OCI-LY1 (cell line): Measurements from ENCODE around the gene SNRNP35.

Experiments
- H2AFZ ChIP-seq: fragments of 200-600 bp; sonication (generic), shearing (Covaris generic); 2 replicates; pipeline ENCODE4 v1.6.0; 2014; ENCODE audit warnings: antibody characterized with exemption, mild to moderate bottlenecking, low read length
- H3F3A ChIP-seq: fragments of 200-600 bp; sonication (generic), shearing (Covaris generic); 2 replicates; pipeline ENCODE4 v1.6.0; 2014; ENCODE audit warnings: mild to moderate bottlenecking, antibody characterized with exemption, low read length, moderate library complexity; ENCODE audit not compliant: insufficient read depth
- H3K27ac ChIP-seq: fragments of 200-600 bp; sonication (generic); 2 replicates; pipeline ENCODE4 v1.5.1; 2014; ENCODE audit warnings: low read length, mixed run types, mild to moderate bottlenecking, low read depth; ENCODE audit not compliant: poor library complexity, severe bottlenecking
- H3K27me3 ChIP-seq: fragments of 200-600 bp; sonication (generic); 2 replicates; pipeline ENCODE4 v1.6.0; 2014; ENCODE audit warnings: antibody characterized with exemption, mild to moderate bottlenecking, low read length, moderate library complexity; ENCODE audit not compliant: insufficient read depth
- H3K36me3 ChIP-seq: fragments of 200-600 bp; sonication (generic); 2 replicates; pipeline ENCODE4 v1.6.1; 2014; ENCODE audit warnings: mild to moderate bottlenecking, antibody characterized with exemption, low read length, moderate library complexity, mixed read lengths; ENCODE audit not compliant: insufficient read depth
- H3K4me1 ChIP-seq: fragments of 200-600 bp; sonication (generic); 2 replicates; pipeline ENCODE4 v1.5.1; 2014; ENCODE audit warnings: mild to moderate bottlenecking, low read length, moderate library complexity; ENCODE audit not compliant: insufficient read depth, severe bottlenecking
- H3K4me2 ChIP-seq: fragments of 200-600 bp; sonication (generic), shearing (Covaris generic); 2 replicates; pipeline ENCODE4 v1.6.1; 2014; ENCODE audit warnings: low read length
- H3K4me3 ChIP-seq: fragments of 200-600 bp; sonication (generic); 2 replicates; pipeline ENCODE4 v1.5.1; 2014; ENCODE audit warnings: low read length, low read depth, mild to moderate bottlenecking, mixed read lengths; ENCODE audit not compliant: poor library complexity, severe bottlenecking
- H3K79me2 ChIP-seq: fragments of 200-600 bp; shearing (Covaris generic); 2 replicates; pipeline ENCODE4 v1.6.1; 2016; ENCODE audit warnings: mixed run types, low read length, mixed read lengths; ENCODE audit not compliant: insufficient read depth
- H3K9ac ChIP-seq: fragments of 200-600 bp; sonication (generic), shearing (Covaris generic); 2 replicates; pipeline ENCODE4 v1.6.1; 2014; ENCODE audit warnings: mild to moderate bottlenecking, low read length, mixed read lengths
- H3K9me2 ChIP-seq: fragments of 200-600 bp; sonication (generic), shearing (Covaris generic); 2 replicates; pipeline ENCODE4 v1.6.1; 2014; ENCODE audit warnings: low read depth, mild to moderate bottlenecking, low read length, mixed read lengths
- H3K9me3 ChIP-seq: fragments of 200-600 bp; shearing (Covaris generic); 2 replicates; pipeline ENCODE4 v1.6.1; 2014; ENCODE audit warnings: low read length, mixed read lengths
- H4K20me1 ChIP-seq: fragments of 200-600 bp; sonication (generic), shearing (Covaris generic); 2 replicates; pipeline ENCODE4 v1.6.0; 2016; ENCODE audit warnings: mild to moderate bottlenecking, low read length; ENCODE audit not compliant: insufficient read depth
- EZH2 ChIP-seq: fragments of 200-600 bp; sonication (generic), shearing (Covaris generic); IDR thresholded peaks from 2 replicates; pipeline ENCODE4 v1.8.0; 2017; ENCODE audit warnings: borderline replicate concordance, mixed run types, mild to moderate bottlenecking, antibody characterized with exemption, low read length, moderate library complexity, mixed read lengths
- TF ChIP-seq, protein P1 (sequence below): fragments of 200-600 bp; sonication (generic), shearing (Covaris generic); IDR thresholded peaks from 2 replicates; pipeline ENCODE4 v1.5.1; 2017; ENCODE audit warnings: mild to moderate bottlenecking, antibody characterized with exemption, low read length, moderate library complexity, mixed read lengths

The SNRNP35 gene

DNA sequence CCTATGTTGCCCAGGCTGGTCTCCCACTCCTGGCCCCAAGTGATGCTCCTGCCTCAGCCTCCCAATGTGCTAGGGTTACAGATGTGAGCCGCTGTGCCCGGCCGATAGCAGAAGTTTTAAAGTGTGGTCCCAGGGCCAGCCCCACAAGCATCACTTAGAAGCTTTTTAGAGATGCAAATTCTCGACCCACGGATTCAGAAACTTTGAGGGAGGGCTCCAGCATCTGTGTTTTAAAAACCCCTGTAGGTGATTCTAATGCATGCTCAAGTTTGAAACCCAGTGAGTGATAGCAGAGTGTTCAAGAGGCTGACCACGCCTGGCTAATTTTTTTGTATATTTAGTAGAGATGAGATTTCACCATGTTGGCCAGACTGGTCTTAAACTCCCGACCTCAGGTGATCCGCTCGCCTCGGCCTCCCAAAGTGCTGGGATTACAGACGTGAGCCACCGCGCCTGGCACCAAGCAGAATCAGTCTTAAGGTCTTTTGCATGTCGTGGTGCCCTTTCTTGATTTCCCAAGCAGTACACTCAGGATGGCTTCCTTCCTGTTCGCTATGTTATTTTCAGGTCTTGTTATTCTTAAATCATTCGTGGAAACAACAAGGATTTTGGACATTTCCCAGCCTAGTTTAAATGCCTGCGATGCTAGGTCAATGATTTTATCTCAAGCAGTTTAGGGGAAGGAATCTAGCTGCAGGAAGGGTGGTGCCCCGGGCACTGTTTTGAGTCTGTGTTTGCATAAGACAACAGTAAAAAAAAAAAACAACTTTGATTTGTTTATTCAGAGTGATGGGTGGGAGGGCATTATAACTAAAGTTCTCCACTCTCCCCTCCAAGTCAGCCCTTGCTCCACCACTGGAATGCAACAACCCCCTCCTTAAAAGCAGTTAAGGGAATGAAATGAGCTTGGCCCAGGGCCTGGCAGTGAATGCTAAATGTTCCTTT lies 12.3 kb upstream of the SNRNP35 start:
- Histone ChIP-seq H3K9me3 (no peaks in the 10 kb centered on the region), H3K36me3 (no peaks in the 10 kb centered on the region), H2AFZ (peak overlapping the region; percentile 14; the same call in 1 of the 2 replicates), H4K20me1 (no peaks in the 10 kb centered on the region), H3K9me2 (no peaks in the 10 kb centered on the region), H3K4me3 (peak overlapping the region; percentile 1), H3K4me1 (peaks cover 30% of the 10 kb centered on the region), H3K27me3 (no peaks in the 10 kb centered on the region), H3K27ac (peak overlapping the region; percentile 29), H3K4me2 (peak overlapping the region; percentile 41), H3K79me2 (no peaks in the 10 kb centered on the region), H3K9ac (peak overlapping the region; percentile 3; the same call in 1 of the 2 replicates), H3F3A (no peaks in the 10 kb centered on the region)
- TF ChIP-seq, protein P1, sequence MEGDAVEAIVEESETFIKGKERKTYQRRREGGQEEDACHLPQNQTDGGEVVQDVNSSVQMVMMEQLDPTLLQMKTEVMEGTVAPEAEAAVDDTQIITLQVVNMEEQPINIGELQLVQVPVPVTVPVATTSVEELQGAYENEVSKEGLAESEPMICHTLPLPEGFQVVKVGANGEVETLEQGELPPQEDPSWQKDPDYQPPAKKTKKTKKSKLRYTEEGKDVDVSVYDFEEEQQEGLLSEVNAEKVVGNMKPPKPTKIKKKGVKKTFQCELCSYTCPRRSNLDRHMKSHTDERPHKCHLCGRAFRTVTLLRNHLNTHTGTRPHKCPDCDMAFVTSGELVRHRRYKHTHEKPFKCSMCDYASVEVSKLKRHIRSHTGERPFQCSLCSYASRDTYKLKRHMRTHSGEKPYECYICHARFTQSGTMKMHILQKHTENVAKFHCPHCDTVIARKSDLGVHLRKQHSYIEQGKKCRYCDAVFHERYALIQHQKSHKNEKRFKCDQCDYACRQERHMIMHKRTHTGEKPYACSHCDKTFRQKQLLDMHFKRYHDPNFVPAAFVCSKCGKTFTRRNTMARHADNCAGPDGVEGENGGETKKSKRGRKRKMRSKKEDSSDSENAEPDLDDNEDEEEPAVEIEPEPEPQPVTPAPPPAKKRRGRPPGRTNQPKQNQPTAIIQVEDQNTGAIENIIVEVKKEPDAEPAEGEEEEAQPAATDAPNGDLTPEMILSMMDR, result no peak
- no peak for TF ChIP-seq EZH2

DNA sequence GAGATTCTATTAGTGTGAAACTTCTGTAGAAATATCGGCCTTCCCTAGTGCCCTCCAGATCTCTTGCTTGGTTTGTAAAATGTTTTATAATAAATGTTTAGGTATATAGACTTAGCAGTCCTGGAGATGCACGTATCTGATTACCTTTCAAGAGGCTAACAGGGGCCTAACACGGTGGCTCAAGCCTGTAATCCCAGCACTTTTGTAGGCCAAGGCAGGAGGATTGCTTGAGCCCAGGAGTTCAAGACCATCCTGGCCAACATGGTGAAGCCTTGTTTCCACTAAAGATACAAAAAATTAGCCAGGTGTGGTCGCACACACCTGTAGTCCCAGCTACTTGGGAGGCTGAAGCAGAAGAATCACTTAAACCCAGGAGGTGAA lies 11.6 kb upstream of the SNRNP35 start:
- Histone ChIP-seq H2AFZ (peak overlapping the region; percentile 14; the same call in 1 of the 2 replicates), H3K27ac (peak overlapping the region; percentile 29), H3K36me3 (no peaks in the 10 kb centered on the region), H3K9me2 (no peaks in the 10 kb centered on the region), H4K20me1 (no peaks in the 10 kb centered on the region), H3K4me3 (no peak overlapping the region), H3K9ac (no peak overlapping the region), H3K4me1 (peaks cover 30% of the 10 kb centered on the region), H3F3A (no peaks in the 10 kb centered on the region), H3K4me2 (peak overlapping the region; percentile 41), H3K27me3 (no peaks in the 10 kb centered on the region), H3K9me3 (no peaks in the 10 kb centered on the region), H3K79me2 (no peaks in the 10 kb centered on the region)
- TF ChIP-seq, protein P1, result no peak
- TF ChIP-seq EZH2, result no peak

DNA sequence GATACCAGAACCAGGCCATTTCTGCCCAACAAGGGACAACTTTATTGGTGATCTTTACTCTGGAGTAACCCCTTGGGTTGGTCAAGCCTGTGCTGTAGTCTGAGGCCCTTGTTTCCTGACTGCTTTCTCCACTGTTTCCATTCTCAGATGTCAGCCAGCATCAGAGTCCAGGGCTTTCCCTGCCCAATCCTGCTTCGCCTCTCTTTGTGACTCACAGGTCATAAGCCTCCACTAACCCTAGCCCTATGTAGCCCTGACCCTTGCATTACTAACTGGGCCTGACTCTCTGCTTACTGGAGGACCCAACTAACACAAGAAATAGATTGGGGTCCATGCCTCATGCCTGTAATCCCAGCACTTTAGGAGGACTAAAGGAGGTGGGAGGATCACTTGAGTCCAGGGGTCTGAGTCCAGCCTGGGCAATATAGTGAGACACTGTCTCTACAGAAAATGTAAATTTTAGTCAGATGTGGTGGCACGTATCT lies 8.6 kb upstream of the SNRNP35 start:
- TF ChIP-seq, protein P1, result no peak
- no peak for TF ChIP-seq EZH2
- Histone ChIP-seq H3K9me3 (no peaks in the 10 kb centered on the region), H3K9me2 (no peaks in the 10 kb centered on the region), H3K27me3 (no peaks in the 10 kb centered on the region), H2AFZ (no peak overlapping the region), H3K4me1 (peaks cover 21% of the 10 kb centered on the region), H3K4me2 (no peak overlapping the region), H3K9ac (no peak overlapping the region), H4K20me1 (no peaks in the 10 kb centered on the region), H3K36me3 (no peaks in the 10 kb centered on the region), H3K79me2 (no peaks in the 10 kb centered on the region), H3K4me3 (no peak overlapping the region), H3F3A (no peaks in the 10 kb centered on the region), H3K27ac (no peak overlapping the region)
